Measurements from ENCODE around the gene ADAMTSL4.

The ADAMTSL4 gene

DNA sequence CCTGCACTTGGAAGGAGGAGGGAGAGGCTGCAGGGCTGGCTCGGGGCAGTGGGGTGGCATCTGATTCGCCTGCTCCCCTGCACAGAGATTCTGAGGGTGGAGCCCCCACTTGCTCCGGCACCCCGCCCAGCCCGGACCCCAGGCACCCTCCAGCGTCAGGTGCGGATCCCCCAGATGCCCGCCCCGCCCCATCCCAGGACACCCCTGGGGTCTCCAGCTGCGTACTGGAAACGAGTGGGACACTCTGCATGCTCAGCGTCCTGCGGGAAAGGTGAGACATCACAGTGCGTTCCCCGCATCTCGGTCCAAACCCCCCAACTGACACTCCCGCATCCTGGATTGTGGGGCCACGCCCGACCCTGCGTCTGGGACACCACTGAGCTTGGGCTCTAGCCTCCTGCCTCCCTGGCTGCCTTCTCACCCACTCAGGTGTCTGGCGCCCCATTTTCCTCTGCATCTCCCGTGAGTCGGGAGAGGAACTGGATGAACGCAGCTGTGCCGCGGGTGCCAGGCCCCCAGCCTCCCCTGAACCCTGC is 7.9 kb downstream of the ADAMTSL4 start:
- peaks cover 3% of the 10 kb centered on the region for H3K27me3 Mint-ChIP-seq

DNA sequence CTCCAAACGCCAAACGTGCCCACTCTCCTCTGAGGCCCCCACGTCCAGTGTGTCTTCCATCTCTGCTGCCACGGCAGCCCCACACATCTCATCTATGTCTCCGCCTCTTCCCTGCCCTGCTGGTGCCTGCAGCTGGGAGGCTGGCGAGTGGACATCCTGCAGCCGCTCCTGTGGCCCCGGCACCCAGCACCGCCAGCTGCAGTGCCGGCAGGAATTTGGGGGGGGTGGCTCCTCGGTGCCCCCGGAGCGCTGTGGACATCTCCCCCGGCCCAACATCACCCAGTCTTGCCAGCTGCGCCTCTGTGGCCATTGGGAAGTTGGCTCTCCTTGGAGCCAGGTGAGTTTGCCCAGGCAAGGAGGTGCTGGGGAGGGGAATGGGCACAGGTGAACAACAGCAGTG is 8.6 kb downstream of the ADAMTSL4 start:
- Mint-ChIP-seq H3K27ac (no peak overlapping the region), H3K9me3 (no peaks in the 10 kb centered on the region), H3K27me3 (no peaks in the 10 kb centered on the region), H3K4me1 (ENCODE audit: low read depth) (peaks cover 27% of the 10 kb centered on the region), H3K36me3 (ENCODE audit: low read depth) (no peaks in the 10 kb centered on the region), H3K4me3 (no peak overlapping the region)

More for the DNA sequence above, 7.9 kb downstream of the ADAMTSL4 start:
- Mint-ChIP-seq H3K4me3 (no peak overlapping the region), H3K27ac (no peak overlapping the region), H3K9me3 (no peaks in the 10 kb centered on the region), H3K4me1 (ENCODE audit: low read depth) (peaks cover 27% of the 10 kb centered on the region), H3K36me3 (ENCODE audit: low read depth) (no peaks in the 10 kb centered on the region)

DNA sequence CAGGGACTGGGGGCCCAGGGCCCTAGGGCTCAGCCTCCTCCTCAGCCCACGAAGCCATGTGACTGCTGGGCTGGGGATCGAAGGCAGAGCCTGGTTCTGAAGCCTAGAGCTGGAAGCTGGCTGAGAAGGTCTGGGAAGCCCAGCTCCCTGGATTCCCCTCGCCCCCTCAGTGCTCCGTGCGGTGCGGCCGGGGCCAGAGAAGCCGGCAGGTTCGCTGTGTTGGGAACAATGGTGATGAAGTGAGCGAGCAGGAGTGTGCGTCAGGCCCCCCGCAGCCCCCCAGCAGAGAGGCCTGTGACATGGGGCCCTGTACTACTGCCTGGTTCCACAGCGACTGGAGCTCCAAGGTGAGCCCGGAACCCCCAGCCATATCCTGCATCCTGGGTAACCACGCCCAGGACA is 9.1 kb downstream of the ADAMTSL4 start:
- Mint-ChIP-seq H3K9me3 (no peaks in the 10 kb centered on the region), H3K4me1 (ENCODE audit: low read depth) (peaks cover 31% of the 10 kb centered on the region), H3K4me3 (no peak overlapping the region), H3K36me3 (ENCODE audit: low read depth) (no peaks in the 10 kb centered on the region), H3K27me3 (no peaks in the 10 kb centered on the region), H3K27ac (no peak overlapping the region)

GRCh38 chr1:150558761-150559655 is 9.8 kb downstream of the ADAMTSL4 start:
- Mint-ChIP-seq H3K9me3 (no peaks in the 10 kb centered on the region), H3K27me3 (no peaks in the 10 kb centered on the region), H3K4me3 (no peak overlapping the region), H3K4me1 (ENCODE audit: low read depth) (peaks cover 38% of the 10 kb centered on the region), H3K27ac (no peak overlapping the region), H3K36me3 (ENCODE audit: low read depth) (no peaks in the 10 kb centered on the region)

GRCh38 chr1:150559656-150560010 is 10.4 kb downstream of the ADAMTSL4 start:
- no peak overlapping the region for H3K4me3 Mint-ChIP-seq
- no peak overlapping the region for H3K27ac Mint-ChIP-seq
- no peaks in the 10 kb centered on the region for H3K9me3 Mint-ChIP-seq
- no peaks in the 10 kb centered on the region for H3K36me3 Mint-ChIP-seq (ENCODE audit: low read depth)
- H3K27me3 Mint-ChIP-seq, result no peaks in the 10 kb centered on the region
- H3K4me1 Mint-ChIP-seq (ENCODE audit: low read depth), result peaks cover 44% of the 10 kb centered on the region

GRCh38 chr1:150560011-150560438 is 10.8 kb downstream of the ADAMTSL4 start:
- Mint-ChIP-seq H3K36me3 (ENCODE audit: low read depth) (peaks cover 3% of the 10 kb centered on the region), H3K4me3 (peak overlapping the region; percentile 25), H3K27me3 (no peaks in the 10 kb centered on the region), H3K4me1 (ENCODE audit: low read depth) (peaks cover 48% of the 10 kb centered on the region), H3K27ac (peak overlapping the region; percentile 100), H3K9me3 (no peaks in the 10 kb centered on the region)

GRCh38 chr1:150560576-150561253 is 11.5 kb downstream of the ADAMTSL4 start:
- Mint-ChIP-seq H3K4me3 (peak overlapping the region; percentile 97), H3K4me1 (ENCODE audit: low read depth) (peaks cover 54% of the 10 kb centered on the region), H3K36me3 (ENCODE audit: low read depth) (peaks cover 4% of the 10 kb centered on the region), H3K27ac (peak overlapping the region; percentile 100), H3K27me3 (no peaks in the 10 kb centered on the region), H3K9me3 (no peaks in the 10 kb centered on the region)

DNA sequence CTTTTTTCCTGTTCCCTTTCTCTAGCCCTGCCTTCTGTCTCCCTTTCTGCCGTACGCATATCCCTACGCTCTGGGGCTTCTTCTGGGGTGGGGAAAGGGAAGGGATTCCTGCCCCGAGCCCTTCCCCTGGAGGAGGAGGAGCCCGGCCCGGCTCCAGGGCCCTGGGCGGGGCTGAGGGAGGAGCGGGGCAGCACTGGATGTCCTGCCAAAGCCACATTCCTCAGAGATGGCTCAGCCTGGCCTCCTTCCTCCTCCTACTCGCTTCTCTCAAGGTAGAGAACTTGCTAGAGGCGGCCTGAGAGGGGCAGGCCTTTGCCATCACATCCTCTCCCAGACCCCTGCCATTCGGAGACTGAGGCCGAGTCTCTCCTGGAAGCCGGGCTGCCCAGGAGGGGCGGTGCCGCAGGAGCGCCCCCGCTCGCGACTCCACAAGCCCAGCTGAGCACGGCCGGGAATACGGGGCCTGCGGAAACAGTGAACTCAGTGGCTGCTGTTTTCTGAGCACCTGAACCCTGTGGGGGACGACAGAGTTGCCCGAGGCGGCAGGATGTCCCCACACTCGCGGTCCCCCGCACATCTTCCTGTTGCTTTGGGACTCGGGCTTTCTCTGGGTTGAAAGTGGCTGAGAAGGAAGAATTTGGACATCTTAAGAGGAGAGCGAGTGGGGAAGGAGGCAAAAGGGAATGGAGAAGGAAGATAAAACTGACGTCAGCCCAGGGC is 12.2 kb downstream of the ADAMTSL4 start:
- Mint-ChIP-seq H3K4me1 (ENCODE audit: low read depth) (peaks cover 61% of the 10 kb centered on the region), H3K27me3 (no peaks in the 10 kb centered on the region), H3K27ac (peak overlapping the region; percentile 100), H3K36me3 (ENCODE audit: low read depth) (peaks cover 4% of the 10 kb centered on the region), H3K9me3 (no peaks in the 10 kb centered on the region), H3K4me3 (peak overlapping the region; percentile 97)

- Mint-ChIP-seq H3K9me3 (no peaks in the 10 kb centered on the region), H3K27me3 (no peaks in the 10 kb centered on the region), H3K27ac (peak overlapping the region; percentile 100), H3K4me3 (peak overlapping the region; percentile 97), H3K4me1 (ENCODE audit: low read depth) (peaks cover 67% of the 10 kb centered on the region), H3K36me3 (ENCODE audit: low read depth) (peaks cover 4% of the 10 kb centered on the region)
Observed at GRCh38 chr1:150561974-150562445, 12.8 kb downstream of the ADAMTSL4 start.

- Mint-ChIP-seq H3K36me3 (ENCODE audit: low read depth) (peaks cover 4% of the 10 kb centered on the region), H3K4me1 (ENCODE audit: low read depth) (peaks cover 73% of the 10 kb centered on the region), H3K27me3 (no peaks in the 10 kb centered on the region), H3K4me3 (peak overlapping the region; percentile 97), H3K27ac (peak overlapping the region; percentile 100), H3K9me3 (no peaks in the 10 kb centered on the region)
Observed at GRCh38 chr1:150562446-150563339, 13.5 kb downstream of the ADAMTSL4 start.

GRCh38 chr1:150563340-150564038 is 14.3 kb downstream of the ADAMTSL4 start:
- H3K36me3 Mint-ChIP-seq (ENCODE audit: low read depth), result peaks cover 4% of the 10 kb centered on the region
- H3K9me3 Mint-ChIP-seq, result no peaks in the 10 kb centered on the region
- peak overlapping the region; percentile 100 for H3K27ac Mint-ChIP-seq
- H3K4me3 Mint-ChIP-seq, result peak overlapping the region; percentile 97
- peaks cover 81% of the 10 kb centered on the region for H3K4me1 Mint-ChIP-seq (ENCODE audit: low read depth)
- H3K27me3 Mint-ChIP-seq, result no peaks in the 10 kb centered on the region

DNA sequence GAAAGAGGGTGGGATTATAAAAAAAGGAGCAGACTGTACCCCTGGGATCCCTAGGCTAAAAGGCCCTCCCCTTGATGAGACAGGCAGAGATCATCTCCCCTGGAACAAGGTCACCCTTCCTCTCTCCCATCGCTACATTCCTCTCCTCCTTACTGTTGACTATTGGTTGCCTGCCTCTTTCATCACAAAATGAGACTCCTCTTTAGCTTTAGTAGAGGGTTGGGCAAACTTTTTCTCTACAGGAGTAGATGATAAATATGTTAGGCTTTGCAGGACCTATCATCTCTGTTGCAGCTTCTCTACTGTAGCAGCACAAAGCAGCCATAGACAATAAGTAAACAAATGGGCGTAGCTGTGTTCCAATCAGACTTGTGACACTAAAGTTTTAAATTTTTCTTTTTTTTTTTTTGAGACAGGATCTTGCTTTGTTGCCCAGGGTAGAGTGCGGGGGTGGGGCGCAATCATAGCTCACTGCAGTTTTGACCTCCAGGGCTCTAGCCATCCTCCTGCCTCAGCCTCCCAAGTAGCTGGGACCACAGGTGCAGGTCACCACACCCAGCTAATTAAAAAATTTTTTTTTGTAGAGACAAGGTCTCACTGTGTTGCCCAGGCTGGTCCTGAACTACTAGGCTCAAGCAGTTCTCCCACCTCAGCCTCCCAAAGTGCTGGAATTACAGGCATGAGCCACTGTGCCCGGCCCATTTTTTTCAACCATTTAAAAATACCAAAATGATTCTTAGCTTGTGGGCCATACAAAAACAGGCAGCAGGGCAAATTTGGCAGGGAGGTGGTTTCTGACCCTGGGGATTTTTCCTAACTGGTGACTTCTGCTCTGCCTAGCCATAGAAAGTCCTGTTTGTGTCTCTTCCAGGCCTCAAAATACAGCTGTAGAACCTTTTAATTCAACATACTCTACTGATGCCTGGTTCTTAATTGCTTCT is 15.1 kb downstream of the ADAMTSL4 start:
- Mint-ChIP-seq H3K4me3 (peak overlapping the region; percentile 97), H3K36me3 (ENCODE audit: low read depth) (peaks cover 5% of the 10 kb centered on the region), H3K4me1 (ENCODE audit: low read depth) (peaks cover 90% of the 10 kb centered on the region), H3K27me3 (no peaks in the 10 kb centered on the region), H3K9me3 (no peaks in the 10 kb centered on the region), H3K27ac (peak overlapping the region; percentile 100)
